RPMI7951 (cell line): ENCODE measurements around the gene PHACTR1. TPM values are rescaled to one million over a fixed set of nuclear protein-coding genes. Genes with fewer than 3 reads are reported as not detected.
A peak's percentile ranks its signal among the peaks of the same experiment; 100 is the strongest.
"Not testable (repeated sequence)": the region's sequence is repeated elsewhere in the genome, so short reads cannot be mapped to it uniquely, and the experiment has no call there.

Experiments used
- DNase-seq: peaks from one replicate; pipeline ENCODE4 v3.0.0-alpha.2; 2012; ENCODE audit warnings: low read depth
- total RNA-seq: library from RNA; depleted of rRNA; stranded (reverse); fragments of >200 nt; shearing (Covaris generic); gene quantifications from 2 replicates; pipeline ENCODE4 v1.2.3, GENCODE V29; 2014

PHACTR1 gene
- total RNA-seq, 1 experiment from 2014 or later, result 5.9 TPM

- DNase-seq, result no peak
These were observed 520.8 kb downstream of the PHACTR1 start for GRCh38 chr6:13237318-13237717.

GRCh38 chr6:13238017-13238416 is 521.5 kb downstream of the PHACTR1 start:
- DNase-seq, result no peak

GRCh38 chr6:13238640-13239216 is 522.2 kb downstream of the PHACTR1 start:
- no peak for DNase-seq

- peak; percentile 31 for DNase-seq
These were observed 523.2 kb downstream of the PHACTR1 start for GRCh38 chr6:13239530-13240455.

GRCh38 chr6:13241364-13241763 is 524.8 kb downstream of the PHACTR1 start:
- no peak for DNase-seq

GRCh38 chr6:13242178-13242577 is 525.6 kb downstream of the PHACTR1 start:
- no peak for DNase-seq

GRCh38 chr6:13242590-13242989 is 526.0 kb downstream of the PHACTR1 start:
- DNase-seq, result no peak

- no peak for DNase-seq
These were observed 526.5 kb downstream of the PHACTR1 start for GRCh38 chr6:13243033-13243432.

GRCh38 chr6:13243745-13244144 is 527.2 kb downstream of the PHACTR1 start:
- DNase-seq, result not testable (repeated sequence)

GRCh38 chr6:13247627-13248026 is 531.1 kb downstream of the PHACTR1 start:
- DNase-seq, result no peak

GRCh38 chr6:13248053-13248452 is 531.5 kb downstream of the PHACTR1 start:
- no peak for DNase-seq

GRCh38 chr6:13248584-13248985 is 532.0 kb downstream of the PHACTR1 start:
- no peak for DNase-seq

GRCh38 chr6:13248994-13249393 is 532.4 kb downstream of the PHACTR1 start:
- no peak for DNase-seq

- no peak for DNase-seq
These were observed 533.2 kb downstream of the PHACTR1 start for GRCh38 chr6:13249817-13250216.

- DNase-seq, result no peak
These were observed 534.1 kb downstream of the PHACTR1 start for GRCh38 chr6:13250703-13251102.

GRCh38 chr6:13251242-13251641 is 534.7 kb downstream of the PHACTR1 start:
- DNase-seq, result no peak

GRCh38 chr6:13252790-13253189 is 536.2 kb downstream of the PHACTR1 start:
- DNase-seq, result no peak

- no peak for DNase-seq
These were observed 536.7 kb downstream of the PHACTR1 start for GRCh38 chr6:13253272-13253671.

- DNase-seq, result no peak
These were observed 539.9 kb downstream of the PHACTR1 start for GRCh38 chr6:13256266-13257001.

GRCh38 chr6:13259393-13259792 is 542.8 kb downstream of the PHACTR1 start:
- no peak for DNase-seq

- no peak for DNase-seq
These were observed 543.6 kb downstream of the PHACTR1 start for GRCh38 chr6:13260101-13260598.

- no peak for DNase-seq
These were observed 544.3 kb downstream of the PHACTR1 start for GRCh38 chr6:13260831-13261230.
